IPS-15b (cell line): Measurements from ENCODE around the gene YTHDC1.
"Not testable (repeated sequence)": the region's sequence is repeated elsewhere in the genome, so short reads cannot be mapped to it uniquely, and the experiment has no call there.

Experiments used
- H3K27me3 ChIP-seq: one replicate; pipeline ENCODE4 v1.6.1; 2013; ENCODE audit warnings: low read length; ENCODE audit not compliant: control insufficient read depth, insufficient read depth
- H3K36me3 ChIP-seq: one replicate; pipeline ENCODE4 v1.6.1; 2013; ENCODE audit warnings: low read length; ENCODE audit not compliant: control insufficient read depth, insufficient read depth
- H3K4me1 ChIP-seq: one replicate; pipeline ENCODE4 v1.6.1; 2013; ENCODE audit warnings: mild to moderate bottlenecking, low read length; ENCODE audit not compliant: control insufficient read depth, insufficient read depth
- H3K4me3 ChIP-seq: one replicate; pipeline ENCODE4 v1.5.1; 2013; ENCODE audit warnings: low read depth, low read length
- H3K9ac ChIP-seq: one replicate; pipeline ENCODE4 v1.6.1; 2013; ENCODE audit warnings: low read depth, mild to moderate bottlenecking, low read length
- H3K9me3 ChIP-seq: one replicate; pipeline ENCODE4 v1.6.1; 2013; ENCODE audit warnings: mild to moderate bottlenecking, low read length; ENCODE audit not compliant: control insufficient read depth, insufficient read depth

YTHDC1 gene

GRCh38 chr4:68283095-68283494 lies 66.8 kb downstream of the YTHDC1 start:
- Histone ChIP-seq H3K9ac (no peak overlapping the region), H3K9me3 (no peaks in the 10 kb centered on the region), H3K36me3 (no peaks in the 10 kb centered on the region), H3K27me3 (no peaks in the 10 kb centered on the region), H3K4me1 (peaks cover 5% of the 10 kb centered on the region), H3K4me3 (no peak overlapping the region)

- not testable (repeated sequence) for H3K36me3 ChIP-seq, H3K4me1 ChIP-seq, H3K27me3 ChIP-seq
These were observed 67.8 kb downstream of the YTHDC1 start for GRCh38 chr4:68281796-68282740.

GRCh38 chr4:68278029-68278428 lies 71.9 kb downstream of the YTHDC1 start:
- Histone ChIP-seq H3K36me3 (no peaks in the 10 kb centered on the region), H3K4me1 (peaks cover 10% of the 10 kb centered on the region), H3K9me3 (no peaks in the 10 kb centered on the region), H3K4me3 (no peak overlapping the region), H3K27me3 (no peaks in the 10 kb centered on the region), H3K9ac (no peak overlapping the region)

More at GRCh38 chr4:68281796-68282740, 67.8 kb downstream of the YTHDC1 start:
- H3K9ac ChIP-seq, H3K9me3 ChIP-seq, H3K4me3 ChIP-seq: not testable (repeated sequence)

GRCh38 chr4:68277627-68278026 lies 72.3 kb downstream of the YTHDC1 start:
- peaks cover 14% of the 10 kb centered on the region for H3K4me1 ChIP-seq
- H3K27me3 ChIP-seq: no peaks in the 10 kb centered on the region
- H3K36me3 ChIP-seq: no peaks in the 10 kb centered on the region
- H3K9ac ChIP-seq: no peak overlapping the region
- H3K4me3 ChIP-seq: no peak overlapping the region
- no peaks in the 10 kb centered on the region for H3K9me3 ChIP-seq

DNA sequence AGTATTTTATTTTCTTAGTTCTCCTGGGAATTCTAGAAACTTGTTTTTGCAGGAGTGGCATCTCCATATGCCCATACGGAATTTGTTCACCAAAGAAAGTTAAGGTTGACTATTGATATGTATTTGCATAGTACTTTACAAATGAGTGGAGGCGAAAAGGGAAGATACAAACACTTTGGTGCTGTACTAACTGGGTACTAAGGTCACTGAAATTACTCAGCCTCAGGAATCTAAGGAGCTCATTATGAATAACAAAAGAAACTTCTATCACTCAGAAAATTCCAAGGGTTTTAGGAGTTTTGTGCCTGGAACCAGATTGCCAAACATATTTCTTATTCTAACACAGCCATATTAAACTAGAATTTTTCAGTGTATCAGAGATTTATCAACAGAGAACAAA lies 77.0 kb downstream of the YTHDC1 start:
- H3K4me1 ChIP-seq: peaks cover 19% of the 10 kb centered on the region
- no peaks in the 10 kb centered on the region for H3K27me3 ChIP-seq
- H3K9ac ChIP-seq: no peak overlapping the region
- peaks cover 16% of the 10 kb centered on the region for H3K9me3 ChIP-seq
- H3K36me3 ChIP-seq: no peaks in the 10 kb centered on the region
- peak overlapping the region; percentile 48 for H3K4me3 ChIP-seq

GRCh38 chr4:68272380-68272779 lies 77.5 kb downstream of the YTHDC1 start:
- H3K9me3 ChIP-seq: peaks cover 16% of the 10 kb centered on the region
- no peaks in the 10 kb centered on the region for H3K36me3 ChIP-seq
- H3K4me3 ChIP-seq: peak overlapping the region; percentile 48
- H3K4me1 ChIP-seq: peaks cover 19% of the 10 kb centered on the region
- H3K9ac ChIP-seq: peak overlapping the region; percentile 28
- H3K27me3 ChIP-seq: no peaks in the 10 kb centered on the region

GRCh38 chr4:68271851-68272357 lies 78.0 kb downstream of the YTHDC1 start:
- Histone ChIP-seq H3K9ac (peak overlapping the region; percentile 28), H3K9me3 (peaks cover 16% of the 10 kb centered on the region), H3K27me3 (no peaks in the 10 kb centered on the region), H3K4me1 (peaks cover 19% of the 10 kb centered on the region), H3K36me3 (no peaks in the 10 kb centered on the region), H3K4me3 (peak overlapping the region; percentile 48)

DNA sequence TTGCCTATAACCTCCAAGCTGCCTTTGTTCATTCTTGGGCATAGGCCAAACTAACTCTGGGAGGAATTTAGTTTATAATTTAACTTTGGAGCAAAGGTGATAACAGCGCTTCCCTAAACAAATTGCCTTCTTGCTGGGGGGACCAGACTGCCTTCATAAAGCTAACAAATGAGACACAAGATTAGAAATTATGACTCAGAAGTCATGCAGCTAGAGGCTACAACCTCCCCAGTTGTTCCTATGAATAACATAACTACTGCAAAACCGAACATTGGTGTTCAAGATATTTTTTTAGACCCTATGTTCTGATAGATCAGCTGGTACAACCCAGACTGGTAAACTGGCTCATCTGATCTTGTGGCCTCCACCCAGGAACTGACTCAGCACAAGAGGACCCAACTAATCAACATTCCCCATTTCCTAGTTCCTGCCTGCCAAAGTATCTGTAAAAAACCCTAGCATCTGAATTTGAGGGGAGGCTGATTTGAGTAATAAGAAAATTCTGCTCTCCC lies 82.4 kb downstream of the YTHDC1 start:
- H3K9me3 ChIP-seq: peaks cover 16% of the 10 kb centered on the region
- no peaks in the 10 kb centered on the region for H3K36me3 ChIP-seq
- H3K4me1 ChIP-seq: peaks cover 4% of the 10 kb centered on the region
- H3K9ac ChIP-seq: no peak overlapping the region
- H3K27me3 ChIP-seq: no peaks in the 10 kb centered on the region
- no peak overlapping the region for H3K4me3 ChIP-seq

GRCh38 chr4:68264875-68265565 lies 84.9 kb downstream of the YTHDC1 start:
- Histone ChIP-seq H3K9me3 (peaks cover 7% of the 10 kb centered on the region), H3K27me3 (no peaks in the 10 kb centered on the region), H3K9ac (no peak overlapping the region), H3K4me1 (no peaks in the 10 kb centered on the region), H3K4me3 (no peak overlapping the region), H3K36me3 (no peaks in the 10 kb centered on the region)
